ENCODE results near the gene PPP3CA. TPM values are rescaled to one million over a fixed set of nuclear protein-coding genes. Genes with fewer than 3 reads are reported as not detected.

Gene PPP3CA
- total RNA-seq, 1 donor from 2014 or later, result 48.0 TPM

GRCh38 chr4:101252721-101253120 lies 94.6 kb downstream of the PPP3CA start:
- intact Hi-C loops (cut with DNase I), result no loop called here
- no peak for DNase-seq

DNA sequence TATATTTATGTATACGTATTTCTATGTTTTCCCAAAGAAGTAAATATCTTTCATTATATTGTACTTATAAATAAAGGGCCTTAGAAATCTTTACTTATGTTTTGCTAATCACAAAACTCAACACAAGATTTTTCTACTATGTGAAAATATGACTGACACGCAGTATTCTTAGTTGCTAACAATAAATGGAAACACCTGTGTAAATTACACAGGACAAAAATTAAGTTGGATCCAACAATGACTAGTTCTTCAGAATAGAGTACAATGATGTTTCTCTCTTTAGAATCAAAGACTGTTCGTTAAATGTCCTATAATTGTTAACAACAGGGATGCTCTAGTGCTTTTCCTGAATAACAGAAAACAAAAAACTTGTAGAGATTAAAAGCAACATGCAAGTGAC lies 96.1 kb downstream of the PPP3CA start:
- DNase-seq, result no peak
- H3K27ac ChIP-seq, result no peak overlapping the region
- no peaks in the 10 kb centered on the region for H3K9me3 ChIP-seq
- no peaks in the 10 kb centered on the region for H3K27me3 ChIP-seq
- no peak for TF ChIP-seq CTCF (IDR thresholded peaks at IDR 0.05)
- H3K36me3 ChIP-seq, result no peaks in the 10 kb centered on the region
- no peak overlapping the region for H3K4me3 ChIP-seq
- peaks cover 6% of the 10 kb centered on the region for H3K4me1 ChIP-seq
- no peak for ATAC-seq
- intact Hi-C loops (cut with DNase I), result no loop called here

More at GRCh38 chr4:101252721-101253120, 94.6 kb downstream of the PPP3CA start:
- Histone ChIP-seq H3K27me3 (no peaks in the 10 kb centered on the region), H3K36me3 (no peaks in the 10 kb centered on the region), H3K9me3 (no peaks in the 10 kb centered on the region), H3K4me3 (no peak overlapping the region), H3K4me1 (peaks cover 6% of the 10 kb centered on the region), H3K27ac (no peak overlapping the region)
- ATAC-seq, result peak; percentile 42
- no peak for TF ChIP-seq CTCF (IDR thresholded peaks at IDR 0.05)

DNA sequence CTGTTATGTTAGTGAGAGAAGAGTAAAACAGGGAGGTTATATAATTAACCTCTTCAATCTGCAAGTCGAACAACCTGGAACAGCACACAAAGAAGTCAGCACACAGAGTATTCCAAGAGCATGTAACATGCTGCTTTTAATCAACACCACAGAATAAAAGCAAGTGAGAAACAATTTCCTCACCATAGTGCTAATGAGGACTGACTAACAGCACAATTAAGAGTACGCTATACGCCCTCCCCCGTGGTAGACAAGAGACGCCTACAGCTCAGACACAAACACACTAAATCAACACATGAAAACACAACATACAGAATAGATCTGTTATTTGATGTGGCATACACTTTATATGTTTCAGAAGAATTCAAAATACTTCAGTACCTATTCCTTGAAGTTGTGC lies 103.0 kb downstream of the PPP3CA start:
- ATAC-seq (no peak), DNase-seq (no peak)
- no peaks in the 10 kb centered on the region for H3K36me3 ChIP-seq
- no peak overlapping the region for H3K27ac ChIP-seq
- H3K27me3 ChIP-seq, result no peaks in the 10 kb centered on the region
- no peak overlapping the region for H3K4me3 ChIP-seq
- TF ChIP-seq CTCF (IDR thresholded peaks at IDR 0.05), result no peak
- H3K9me3 ChIP-seq, result no peaks in the 10 kb centered on the region
- peaks cover 4% of the 10 kb centered on the region for H3K4me1 ChIP-seq
- intact Hi-C loops (cut with DNase I), result no loop called here

GRCh38 chr4:101242441-101242840 lies 104.9 kb downstream of the PPP3CA start:
- ATAC-seq (no peak), DNase-seq (no peak)
- Histone ChIP-seq H3K4me3 (no peak overlapping the region), H3K9me3 (no peaks in the 10 kb centered on the region), H3K27me3 (no peaks in the 10 kb centered on the region), H3K36me3 (no peaks in the 10 kb centered on the region), H3K4me1 (peaks cover 13% of the 10 kb centered on the region), H3K27ac (no peak overlapping the region)
- no peak for TF ChIP-seq CTCF (IDR thresholded peaks at IDR 0.05)
- intact Hi-C loops (cut with DNase I), result no loop called here

GRCh38 chr4:101240099-101240498 lies 107.2 kb downstream of the PPP3CA start:
- Histone ChIP-seq H3K4me3 (no peak overlapping the region), H3K4me1 (peaks cover 13% of the 10 kb centered on the region), H3K27ac (no peak overlapping the region), H3K9me3 (no peaks in the 10 kb centered on the region), H3K27me3 (no peaks in the 10 kb centered on the region), H3K36me3 (no peaks in the 10 kb centered on the region)
- no peak for TF ChIP-seq CTCF (IDR thresholded peaks at IDR 0.05)
- intact Hi-C loops (cut with DNase I), result no loop called here
- no peak for ATAC-seq
- no peak for DNase-seq

DNA sequence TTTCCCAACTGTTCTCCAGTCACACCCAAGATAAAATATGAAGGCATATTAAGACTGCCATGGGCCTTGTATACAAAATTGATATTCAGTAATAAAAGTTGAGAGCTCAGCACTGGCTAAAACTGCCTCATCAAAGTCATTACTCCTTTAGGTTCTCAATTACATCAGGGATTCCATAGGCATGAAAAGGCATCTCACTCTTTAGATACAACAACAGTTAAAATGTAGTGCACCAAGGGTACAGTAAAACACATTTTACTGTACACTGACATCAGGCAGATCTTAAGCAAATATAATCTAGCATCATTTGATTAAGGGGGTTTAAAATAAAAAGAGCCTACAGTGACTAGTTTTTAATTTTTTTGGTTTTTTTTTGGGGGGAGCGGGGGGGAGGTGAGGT lies 107.7 kb downstream of the PPP3CA start:
- Histone ChIP-seq H3K4me3 (no peak overlapping the region), H3K27me3 (no peaks in the 10 kb centered on the region), H3K27ac (no peak overlapping the region), H3K9me3 (no peaks in the 10 kb centered on the region), H3K4me1 (peaks cover 13% of the 10 kb centered on the region), H3K36me3 (no peaks in the 10 kb centered on the region)
- no peak for ATAC-seq
- no peak for DNase-seq
- TF ChIP-seq CTCF (IDR thresholded peaks at IDR 0.05), result no peak
- intact Hi-C loops (cut with DNase I), result no loop called here
